ENCODE data around the gene RXRA. TPM values are rescaled to one million over a fixed set of nuclear protein-coding genes. Genes with fewer than 3 reads are reported as not detected.

Gene RXRA
- polyA plus RNA-seq, 3 donors: 15.8 to 91.0 (median 23.2) TPM

GRCh38 chr9:134313470-134313869 is 12.8 kb upstream of the RXRA start:
- no peaks in the 10 kb centered on the region for H3K36me3 ChIP-seq (replicated peaks in 1 of 2; ENCODE audit: control insufficient read depth in 1 of 2, insufficient read depth in 2 of 2, low read length in 2 of 2)
- peaks cover 3 to 7% of the 10 kb centered on the region in 2 donors for H3K4me1 ChIP-seq (ENCODE audit: control insufficient read depth in 1 of 2, insufficient read depth in 2 of 2, low read length in 2 of 2)
- H3K9me3 Mint-ChIP-seq: peaks cover 0 to 8% (median 6%) of the 10 kb centered on the region in 7 donors
- no peaks in the 10 kb centered on the region for H3K79me2 ChIP-seq (ENCODE audit: insufficient read depth, low read length)
- H4K20me1 ChIP-seq (ENCODE audit: insufficient read depth, low read length): no peaks in the 10 kb centered on the region
- H3K27ac ChIP-seq (ENCODE audit: low read depth in 1 of 2, low read length in 2 of 2): no peak overlapping the region
- peaks cover 15 to 37% (median 19%) of the 10 kb centered on the region in 3 donors for H3K27me3 Mint-ChIP-seq (ENCODE audit: low read depth in 3 of 3)
- TF ChIP-seq CTCF (IDR thresholded peaks at IDR 0.05): no peak
- H3K4me3 ChIP-seq (replicated peaks in 1 of 3; ENCODE audit: low read depth in 2 of 3, low read length in 3 of 3): no peak overlapping the region
- DNase-seq: no peak
- H3K36me3 Mint-ChIP-seq: no peaks in the 10 kb centered on the region
- no peak overlapping the region for H2AFZ ChIP-seq (ENCODE audit: insufficient read depth, low read depth, low read length, poor library complexity, severe bottlenecking)
- peaks cover 0 to 6% of the 10 kb centered on the region in 2 donors for H3K9me3 ChIP-seq (replicated peaks in 1 of 2; ENCODE audit: control insufficient read depth in 1 of 2, insufficient read depth in 1 of 2, low read length in 2 of 2)
- 95% methylated on average over 2 of the region's 2 CpGs for WGBS (ENCODE audit: insufficient coverage)
- H3K27me3 ChIP-seq (ENCODE audit: control insufficient read depth in 2 of 2, insufficient read depth in 2 of 2, low read length in 2 of 2): peaks cover 0 to 19% of the 10 kb centered on the region in 2 donors
- H3K4me3 Mint-ChIP-seq: no peak overlapping the region
- no peak overlapping the region for H3K4me2 ChIP-seq (replicated peaks; ENCODE audit: extremely low read depth, low read length, poor library complexity, severe bottlenecking)
- H3K9ac ChIP-seq (ENCODE audit: insufficient read depth, low read length, poor library complexity, severe bottlenecking): no peak overlapping the region
- H3K4me1 Mint-ChIP-seq: peaks cover 9% of the 10 kb centered on the region
- intact Hi-C loops (cut with micrococcal nuclease): no loop called here
- H3K27ac Mint-ChIP-seq: no peak overlapping the region

GRCh38 chr9:134314039-134314949 is 12.0 kb upstream of the RXRA start:
- no peak for TF ChIP-seq CTCF (IDR thresholded peaks at IDR 0.05)
- WGBS (ENCODE audit: insufficient coverage): 91% methylated on average over 16 of the region's 20 CpGs
- H3K27ac ChIP-seq (ENCODE audit: low read depth in 1 of 2, low read length in 2 of 2): no peak overlapping the region

More at GRCh38 chr9:134314039-134314949, 12.0 kb upstream of the RXRA start:
- Histone ChIP-seq H3K36me3 (replicated peaks in 1 of 2; ENCODE audit: control insufficient read depth in 1 of 2, insufficient read depth in 2 of 2, low read length in 2 of 2) (no peaks in the 10 kb centered on the region), H3K9ac (ENCODE audit: insufficient read depth, low read length, poor library complexity, severe bottlenecking) (no peak overlapping the region), H3K79me2 (ENCODE audit: insufficient read depth, low read length) (no peaks in the 10 kb centered on the region), H3K4me3 (replicated peaks in 1 of 3; ENCODE audit: low read depth in 2 of 3, low read length in 3 of 3) (no peak overlapping the region), H3K4me1 (ENCODE audit: control insufficient read depth in 1 of 2, insufficient read depth in 2 of 2, low read length in 2 of 2) (peaks cover 3 to 7% of the 10 kb centered on the region in 2 donors), H3K27me3 (ENCODE audit: control insufficient read depth in 2 of 2, insufficient read depth in 2 of 2, low read length in 2 of 2) (peaks cover 0 to 19% of the 10 kb centered on the region in 2 donors), H2AFZ (ENCODE audit: insufficient read depth, low read depth, low read length, poor library complexity, severe bottlenecking) (no peak overlapping the region), H3K9me3 (replicated peaks in 1 of 2; ENCODE audit: control insufficient read depth in 1 of 2, insufficient read depth in 1 of 2, low read length in 2 of 2) (peaks cover 0 to 6% of the 10 kb centered on the region in 2 donors), H3K4me2 (replicated peaks; ENCODE audit: extremely low read depth, low read length, poor library complexity, severe bottlenecking) (no peak overlapping the region), H4K20me1 (ENCODE audit: insufficient read depth, low read length) (no peaks in the 10 kb centered on the region)
- intact Hi-C loops (cut with micrococcal nuclease): no loop called here
- Mint-ChIP-seq H3K27me3 (ENCODE audit: low read depth in 3 of 3) (peaks cover 18 to 37% (median 18%) of the 10 kb centered on the region in 3 donors), H3K27ac (no peak overlapping the region), H3K36me3 (no peaks in the 10 kb centered on the region), H3K4me1 (peaks cover 9% of the 10 kb centered on the region), H3K4me3 (no peak overlapping the region), H3K9me3 (peaks cover 0 to 8% (median 4%) of the 10 kb centered on the region in 7 donors)
- no peak for DNase-seq
